HepG2 (cell line): ENCODE data around the gene PAQR6. TPM values are rescaled to one million over a fixed set of nuclear protein-coding genes. Genes with fewer than 3 reads are reported as not detected.

Experiments used
- ATF3 ChIP-seq: sonication (generic); formaldehyde crosslinking; IDR thresholded peaks from 2 replicates; pipeline ENCODE4 v1.4.0; 2020; ENCODE audit warnings: missing genetic modification reagents
- GZF1 ChIP-seq: sonication (generic); formaldehyde crosslinking; IDR thresholded peaks from 2 replicates; pipeline ENCODE4 v1.5.1; 2020; ENCODE audit warnings: mild to moderate bottlenecking, missing genetic modification reagents
- IRF2 ChIP-seq: IDR thresholded peaks from 2 replicates; pipeline ENCODE4 v1.6.1; 2018; ENCODE audit warnings: missing genetic modification reagents, missing compliant biosample characterization
- ONECUT2 ChIP-seq: sonication (generic); formaldehyde crosslinking; IDR thresholded peaks from 2 replicates; pipeline ENCODE4 v1.4.0; 2020; ENCODE audit warnings: missing genetic modification reagents
- PLRG1 ChIP-seq: fragments of 450-650 bp; conservative IDR thresholded peaks from 2 replicates; pipeline ENCODE4 v1.6.1; 2016
- RBAK ChIP-seq: sonication (generic); formaldehyde crosslinking; IDR thresholded peaks from 2 replicates; pipeline ENCODE4 v1.5.1; 2020; ENCODE audit warnings: mild to moderate bottlenecking, missing genetic modification reagents
- SP1 ChIP-seq, 2 experiments: fragments of 450-650 bp in 1 of 2; sonication (generic) in 1 of 2; formaldehyde crosslinking in 1 of 2; IDR thresholded peaks; 2 replicates each; pipeline versions ENCODE4 v1.4.0 to v1.6.1; 2016 to 2020; ENCODE audit warnings: missing genetic modification reagents in 1 of 2
- SRSF4 ChIP-seq: fragments of 200-400 bp; formaldehyde crosslinking; IDR thresholded peaks from one replicate; pipeline ENCODE4 v1.6.1; 2018; ENCODE audit warnings: mild to moderate bottlenecking, low read depth, low read length, moderate library complexity; ENCODE audit not compliant: poor library complexity, severe bottlenecking
- TEAD3 ChIP-seq: optimal IDR thresholded peaks from 2 replicates; pipeline ENCODE3; 2016; ENCODE audit warnings: borderline replicate concordance
- ZFAT ChIP-seq: sonication (generic); formaldehyde crosslinking; conservative IDR thresholded peaks from 2 replicates; pipeline ENCODE4 v1.8.1; 2023; ENCODE audit warnings: missing genetic modification reagents, inconsistent platforms
- ZMYM3 ChIP-seq: sonication (generic); formaldehyde crosslinking; IDR thresholded peaks from 2 replicates; pipeline ENCODE4 v1.5.1; 2020; ENCODE audit warnings: mild to moderate bottlenecking, missing genetic modification reagents
- ZNF124 ChIP-seq: sonication (generic); formaldehyde crosslinking; IDR thresholded peaks from 2 replicates; pipeline ENCODE4 v1.4.0; 2020; ENCODE audit warnings: missing genetic modification reagents
- ZNF256 ChIP-seq: sonication (generic); formaldehyde crosslinking; conservative IDR thresholded peaks from 2 replicates; pipeline ENCODE4 v1.4.0; 2020; ENCODE audit warnings: missing genetic modification reagents
- ZNF569 ChIP-seq: sonication (generic); formaldehyde crosslinking; IDR thresholded peaks from 2 replicates; pipeline ENCODE4 v1.5.0; 2020; ENCODE audit warnings: mild to moderate bottlenecking, missing genetic modification reagents, moderate library complexity, borderline replicate concordance
- polyA plus RNA-seq, 8 experiments: library from polyadenylated mRNA; depleted of rRNA in 3 of 8; stranded (reverse) in 7 of 8; unstranded in 1 of 8; fragments of >200 nt; fragmentation: Illumina TruSeq in 4 of 8; extraction: Trizol in 4 of 8; gene quantifications; 2 replicates each; pipeline versions ENCODE4 v1.2.1 to v1.2.3, GENCODE V29; 2011 to 2016; ENCODE audit warnings: low read depth in 4 of 8, missing spikeins in 1 of 8, mixed read lengths in 1 of 8; ENCODE audit not compliant: insufficient read depth in 1 of 8
- total RNA-seq, 5 experiments: library from RNA; depleted of rRNA; stranded (reverse); fragments of >200 nt; fragmentation: Illumina TruSeq; extraction: Trizol; gene quantifications; 2 replicates each; pipeline ENCODE4 v1.2.3, GENCODE V29; 2016; ENCODE audit warnings: low read depth in 1 of 5
- TF ChIP-seq, protein P1 (sequence below): sonication (generic); formaldehyde crosslinking; IDR thresholded peaks from 2 replicates; pipeline ENCODE4 v1.4.0; 2020; ENCODE audit warnings: missing genetic modification reagents
- TF ChIP-seq, protein P2 (sequence below), 2 experiments: sonication (generic) in 1 of 2; formaldehyde crosslinking in 1 of 2; IDR thresholded peaks; 2 replicates each; pipeline versions ENCODE4 v1.5.1 to v1.6.1; 2011 to 2020; ENCODE audit warnings: borderline replicate concordance in 1 of 2, low read depth in 1 of 2, low read length in 1 of 2, mild to moderate bottlenecking in 1 of 2, missing genetic modification reagents in 1 of 2, moderate library complexity in 1 of 2
- TF ChIP-seq, protein P3 (sequence below): sonication (generic); formaldehyde crosslinking; IDR thresholded peaks from 2 replicates; pipeline ENCODE4 v1.5.0; 2020; ENCODE audit warnings: missing genetic modification reagents
- TF ChIP-seq, protein P4 (sequence below): sonication (generic); formaldehyde crosslinking; IDR thresholded peaks from 2 replicates; pipeline ENCODE4 v1.4.0; 2020; ENCODE audit warnings: mild to moderate bottlenecking, missing genetic modification reagents
- TF ChIP-seq, protein P5 (sequence below): sonication (generic); formaldehyde crosslinking; IDR thresholded peaks from 2 replicates; pipeline ENCODE4 v1.5.0; 2020; ENCODE audit warnings: mild to moderate bottlenecking, missing genetic modification reagents

PAQR6 gene
- total and polyA plus RNA-seq, 2 of the 13 experiments (the other 11 are each of a cell fraction or from before 2014, with no cell fraction given) = 0.82 to 1.4 TPM

DNA sequence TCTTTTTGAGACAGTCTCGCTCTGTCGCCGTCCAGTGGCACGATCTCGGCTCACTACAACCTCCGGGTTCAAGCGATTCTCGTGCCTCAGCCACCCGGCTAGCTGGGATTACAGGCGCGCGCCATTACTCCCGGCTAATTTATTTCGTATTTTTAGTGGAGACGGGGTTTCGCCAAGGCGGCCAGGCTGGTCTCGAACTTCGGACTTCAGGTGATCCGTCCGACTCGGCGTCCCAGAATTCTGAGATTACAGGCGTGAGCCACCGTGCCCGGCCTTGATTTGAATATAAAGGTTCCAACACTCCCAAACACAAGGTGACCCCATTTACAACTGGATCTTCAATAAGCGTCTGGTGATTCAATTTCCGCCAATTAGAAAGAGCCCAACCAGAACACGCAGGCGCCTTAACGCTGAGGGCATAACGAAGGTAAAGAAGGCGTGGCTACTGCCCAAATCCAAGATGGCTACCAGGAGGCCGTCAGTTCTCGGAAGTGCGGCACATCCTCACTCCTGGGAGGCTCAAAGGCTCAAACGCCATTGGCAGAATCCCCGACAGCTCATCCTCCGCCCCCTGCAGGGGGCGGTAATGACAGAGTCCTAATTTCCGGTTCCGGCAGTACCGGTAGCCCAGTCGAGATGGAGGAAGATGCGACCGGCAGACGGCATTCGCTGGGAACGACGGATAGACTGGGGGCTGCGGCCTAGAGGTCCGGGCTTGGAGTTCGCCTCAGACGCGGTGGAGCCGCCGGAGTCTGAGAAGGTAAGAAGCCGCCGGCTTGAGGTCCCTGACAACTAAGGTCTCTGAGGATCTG, 54.2 kb downstream of the PAQR6 start, which contains the start of gene SLC25A44 (continued):
- TF ChIP-seq ZMYM3 (CRISPR knock-in tag) = peak; percentile 68
- no peak for TF ChIP-seq PLRG1
- TF ChIP-seq, protein P1, sequence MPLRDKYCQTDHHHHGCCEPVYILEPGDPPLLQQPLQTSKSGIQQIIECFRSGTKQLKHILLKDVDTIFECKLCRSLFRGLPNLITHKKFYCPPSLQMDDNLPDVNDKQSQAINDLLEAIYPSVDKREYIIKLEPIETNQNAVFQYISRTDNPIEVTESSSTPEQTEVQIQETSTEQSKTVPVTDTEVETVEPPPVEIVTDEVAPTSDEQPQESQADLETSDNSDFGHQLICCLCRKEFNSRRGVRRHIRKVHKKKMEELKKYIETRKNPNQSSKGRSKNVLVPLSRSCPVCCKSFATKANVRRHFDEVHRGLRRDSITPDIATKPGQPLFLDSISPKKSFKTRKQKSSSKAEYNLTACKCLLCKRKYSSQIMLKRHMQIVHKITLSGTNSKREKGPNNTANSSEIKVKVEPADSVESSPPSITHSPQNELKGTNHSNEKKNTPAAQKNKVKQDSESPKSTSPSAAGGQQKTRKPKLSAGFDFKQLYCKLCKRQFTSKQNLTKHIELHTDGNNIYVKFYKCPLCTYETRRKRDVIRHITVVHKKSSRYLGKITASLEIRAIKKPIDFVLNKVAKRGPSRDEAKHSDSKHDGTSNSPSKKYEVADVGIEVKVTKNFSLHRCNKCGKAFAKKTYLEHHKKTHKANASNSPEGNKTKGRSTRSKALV (CRISPR knock-in tag) = no peak
- TF ChIP-seq SRSF4 = no peak
- TF ChIP-seq ONECUT2 (CRISPR knock-in tag) = no peak
- no peak for TF ChIP-seq ZNF256
- no peak for TF ChIP-seq ZFAT (CRISPR knock-in tag)
- TF ChIP-seq, protein P2, sequence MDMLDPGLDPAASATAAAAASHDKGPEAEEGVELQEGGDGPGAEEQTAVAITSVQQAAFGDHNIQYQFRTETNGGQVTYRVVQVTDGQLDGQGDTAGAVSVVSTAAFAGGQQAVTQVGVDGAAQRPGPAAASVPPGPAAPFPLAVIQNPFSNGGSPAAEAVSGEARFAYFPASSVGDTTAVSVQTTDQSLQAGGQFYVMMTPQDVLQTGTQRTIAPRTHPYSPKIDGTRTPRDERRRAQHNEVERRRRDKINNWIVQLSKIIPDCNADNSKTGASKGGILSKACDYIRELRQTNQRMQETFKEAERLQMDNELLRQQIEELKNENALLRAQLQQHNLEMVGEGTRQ (IDR thresholded peaks at IDR 0.05; ENCODE audit: low read depth, low read length) = no peak
- TF ChIP-seq, protein P2 (CRISPR knock-in tag; IDR thresholded peaks at IDR 0.05; ENCODE audit: borderline replicate concordance) = no peak
- TF ChIP-seq ATF3 (CRISPR knock-in tag) = no peak
- TF ChIP-seq RBAK (CRISPR knock-in tag) = no peak
- TF ChIP-seq SP1 (IDR thresholded peaks at IDR 0.05) = no peak
- TF ChIP-seq SP1 (CRISPR knock-in tag; IDR thresholded peaks at IDR 0.05) = peak; percentile 98
- TF ChIP-seq, protein P3, sequence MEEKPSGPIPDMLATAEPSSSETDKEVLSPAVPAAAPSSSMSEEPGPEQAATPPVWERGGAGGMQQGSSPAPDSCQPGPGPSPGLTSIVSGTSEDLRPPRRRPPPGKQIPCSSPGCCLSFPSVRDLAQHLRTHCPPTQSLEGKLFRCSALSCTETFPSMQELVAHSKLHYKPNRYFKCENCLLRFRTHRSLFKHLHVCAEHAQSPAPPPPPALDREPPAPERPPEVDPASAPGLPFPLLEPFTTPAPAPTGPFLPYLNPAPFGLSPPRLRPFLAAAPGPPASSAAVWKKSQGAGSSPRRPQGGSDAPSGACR (CRISPR knock-in tag) = no peak
- TF ChIP-seq ZNF569 (CRISPR knock-in tag) = no peak
- TF ChIP-seq TEAD3 (CRISPR knock-in tag) = no peak
- TF ChIP-seq, protein P4, sequence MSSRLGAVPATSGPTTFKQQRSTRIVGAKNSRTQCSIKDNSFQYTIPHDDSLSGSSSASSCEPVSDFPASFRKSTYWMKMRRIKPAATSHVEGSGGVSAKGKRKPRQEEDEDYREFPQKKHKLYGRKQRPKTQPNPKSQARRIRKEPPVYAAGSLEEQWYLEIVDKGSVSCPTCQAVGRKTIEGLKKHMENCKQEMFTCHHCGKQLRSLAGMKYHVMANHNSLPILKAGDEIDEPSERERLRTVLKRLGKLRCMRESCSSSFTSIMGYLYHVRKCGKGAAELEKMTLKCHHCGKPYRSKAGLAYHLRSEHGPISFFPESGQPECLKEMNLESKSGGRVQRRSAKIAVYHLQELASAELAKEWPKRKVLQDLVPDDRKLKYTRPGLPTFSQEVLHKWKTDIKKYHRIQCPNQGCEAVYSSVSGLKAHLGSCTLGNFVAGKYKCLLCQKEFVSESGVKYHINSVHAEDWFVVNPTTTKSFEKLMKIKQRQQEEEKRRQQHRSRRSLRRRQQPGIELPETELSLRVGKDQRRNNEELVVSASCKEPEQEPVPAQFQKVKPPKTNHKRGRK (CRISPR knock-in tag) = no peak
- TF ChIP-seq, protein P5, sequence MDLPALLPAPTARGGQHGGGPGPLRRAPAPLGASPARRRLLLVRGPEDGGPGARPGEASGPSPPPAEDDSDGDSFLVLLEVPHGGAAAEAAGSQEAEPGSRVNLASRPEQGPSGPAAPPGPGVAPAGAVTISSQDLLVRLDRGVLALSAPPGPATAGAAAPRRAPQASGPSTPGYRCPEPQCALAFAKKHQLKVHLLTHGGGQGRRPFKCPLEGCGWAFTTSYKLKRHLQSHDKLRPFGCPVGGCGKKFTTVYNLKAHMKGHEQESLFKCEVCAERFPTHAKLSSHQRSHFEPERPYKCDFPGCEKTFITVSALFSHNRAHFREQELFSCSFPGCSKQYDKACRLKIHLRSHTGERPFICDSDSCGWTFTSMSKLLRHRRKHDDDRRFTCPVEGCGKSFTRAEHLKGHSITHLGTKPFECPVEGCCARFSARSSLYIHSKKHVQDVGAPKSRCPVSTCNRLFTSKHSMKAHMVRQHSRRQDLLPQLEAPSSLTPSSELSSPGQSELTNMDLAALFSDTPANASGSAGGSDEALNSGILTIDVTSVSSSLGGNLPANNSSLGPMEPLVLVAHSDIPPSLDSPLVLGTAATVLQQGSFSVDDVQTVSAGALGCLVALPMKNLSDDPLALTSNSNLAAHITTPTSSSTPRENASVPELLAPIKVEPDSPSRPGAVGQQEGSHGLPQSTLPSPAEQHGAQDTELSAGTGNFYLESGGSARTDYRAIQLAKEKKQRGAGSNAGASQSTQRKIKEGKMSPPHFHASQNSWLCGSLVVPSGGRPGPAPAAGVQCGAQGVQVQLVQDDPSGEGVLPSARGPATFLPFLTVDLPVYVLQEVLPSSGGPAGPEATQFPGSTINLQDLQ (CRISPR knock-in tag) = no peak
- 0 out of 2 replicates have a peak, but pooled peaks have one; percentile 40 for TF ChIP-seq IRF2 (CRISPR knock-in tag)
- no peak; the same call in 1 of the 2 replicates for TF ChIP-seq ZNF124 (CRISPR knock-in tag)
- no peak for TF ChIP-seq GZF1 (CRISPR knock-in tag)
